OCI-LY7 (cell line): Measurements from ENCODE around the gene NCOA3. TPM values are rescaled to one million over a fixed set of nuclear protein-coding genes. Genes with fewer than 3 reads are reported as not detected.

ENCODE experiments used
- BruUV-seq: library from RNA; stranded (reverse); fragments of 400-500 nt; replicated peaks from 2 replicates; lab custom pipeline; 2021; lab: Mats Ljungman, UMichigan
- CTCF ChIA-PET: fragments of 300-600 bp; sonication (Branson Sonifier 250); formaldehyde crosslinking; loops from one replicate; lab custom pipeline; 2022; ENCODE audit warnings: antibody characterized with exemption; ENCODE audit not compliant: unreplicated experiment; lab: Charles Lee
- POLR2A ChIA-PET: fragments of 300-600 bp; sonication (Branson Sonifier 250); formaldehyde crosslinking; loops from one replicate; lab custom pipeline; 2022; ENCODE audit warnings: antibody characterized with exemption; lab: Charles Lee
- DNase-seq: peaks from one replicate; pipeline ENCODE4 v3.0.0-alpha.2; 2015; ENCODE audit warnings: low spot score
- H2AFZ ChIP-seq: fragments of 200-600 bp; sonication (generic), shearing (Covaris generic); 2 replicates; pipeline ENCODE4 v1.6.1; 2014; ENCODE audit warnings: mild to moderate bottlenecking, antibody characterized with exemption, low read length, moderate library complexity
- H3K27ac ChIP-seq: fragments of 200-600 bp; sonication (generic); 2 replicates; pipeline ENCODE4 v1.5.1; 2014; ENCODE audit warnings: mixed run types, low read depth, mild to moderate bottlenecking, moderate library complexity, low read length, inconsistent platforms; ENCODE audit not compliant: poor library complexity, severe bottlenecking
- H3K36me3 ChIP-seq: fragments of 200-600 bp; sonication (generic); 2 replicates; pipeline ENCODE4 v1.6.1; 2014; ENCODE audit warnings: mild to moderate bottlenecking, antibody characterized with exemption, low read length, moderate library complexity, mixed read lengths; ENCODE audit not compliant: insufficient read depth
- H3K4me1 ChIP-seq: fragments of 200-600 bp; sonication (generic); 2 replicates; pipeline ENCODE4 v1.5.1; 2014; ENCODE audit warnings: mild to moderate bottlenecking, low read length; ENCODE audit not compliant: insufficient read depth, poor library complexity, severe bottlenecking
- H3K4me2 ChIP-seq: fragments of 200-600 bp; sonication (generic); 2 replicates; pipeline ENCODE4 v1.6.1; 2014; ENCODE audit warnings: mild to moderate bottlenecking, low read length
- H3K4me3 ChIP-seq: fragments of 200-600 bp; sonication (generic); 2 replicates; pipeline ENCODE4 v1.5.1; 2014; ENCODE audit warnings: mild to moderate bottlenecking, low read depth, low read length; ENCODE audit not compliant: poor library complexity, severe bottlenecking
- H3K79me2 ChIP-seq: fragments of 200-600 bp; sonication (generic); 2 replicates; pipeline ENCODE4 v1.6.1; 2016; ENCODE audit warnings: low read depth, mild to moderate bottlenecking, low read length, moderate library complexity, mixed read lengths; ENCODE audit not compliant: insufficient read depth
- H3K9me2 ChIP-seq: fragments of 200-600 bp; sonication (generic); 2 replicates; pipeline ENCODE4 v1.6.1; 2016; ENCODE audit warnings: mild to moderate bottlenecking, low read length, mixed read lengths; ENCODE audit not compliant: insufficient read depth
- H3K9me3 ChIP-seq: fragments of 200-600 bp; sonication (generic); 2 replicates; pipeline ENCODE4 v1.6.1; 2014; ENCODE audit warnings: mild to moderate bottlenecking, mixed run types, low read length, mixed read lengths
- H4K20me1 ChIP-seq: fragments of 200-600 bp; sonication (generic); 2 replicates; pipeline ENCODE4 v1.6.1; 2014; ENCODE audit warnings: mild to moderate bottlenecking, antibody characterized with exemption, low read length, moderate library complexity, mixed read lengths; ENCODE audit not compliant: insufficient read depth
- CTCF ChIP-seq: fragments of 200-600 bp; sonication (generic); conservative IDR thresholded peaks from 2 replicates; pipeline ENCODE4 v1.5.1; 2014; ENCODE audit warnings: mild to moderate bottlenecking, antibody characterized with exemption, low read length, moderate library complexity, mixed read lengths
- EZH2phosphoT487 ChIP-seq: fragments of 200-600 bp; sonication (generic); IDR thresholded peaks from 2 replicates; pipeline ENCODE4 v1.6.1; 2018; ENCODE audit warnings: low read depth, borderline replicate concordance, mild to moderate bottlenecking, mixed run types, antibody characterized with exemption, low read length, moderate library complexity, mixed read lengths
- intact Hi-C: fragments of 100-400 bp; cut with micrococcal nuclease; formaldehyde crosslinking; loops from one replicate; pipeline ENCODE4 v1.10.0; 2022; ENCODE audit not compliant: unreplicated experiment
- total RNA-seq, 2 experiments: library from RNA; depleted of rRNA in 1 of 2; stranded (reverse); fragments of >200 nt in 1 of 2; shearing (Covaris generic) in 1 of 2; gene quantifications; 2 replicates each; pipeline ENCODE4 v1.2.3, GENCODE V29; 2014 to 2022

Gene NCOA3
- total RNA-seq, 2 experiments from 2014 or later, result 50.5 to 75.6 TPM

- no peaks in the 10 kb centered on the region for H3K9me3 ChIP-seq
- H3K27ac ChIP-seq, result no peak overlapping the region
- no peak overlapping the region for H3K4me2 ChIP-seq
- POLR2A ChIA-PET, result no interaction called here
- no peaks in the 10 kb centered on the region for H3K9me2 ChIP-seq
- no peak overlapping the region for H2AFZ ChIP-seq
- BruUV-seq, result no TSS peak
- H3K4me1 ChIP-seq, result no peaks in the 10 kb centered on the region
- H4K20me1 ChIP-seq, result no peaks in the 10 kb centered on the region
- CTCF ChIA-PET, result no interaction called here
- TF ChIP-seq EZH2phosphoT487 (no peak), CTCF (no peak)
- intact Hi-C loops, result no loop called here
- H3K36me3 ChIP-seq, result no peaks in the 10 kb centered on the region
- DNase-seq, result no peak
- H3K79me2 ChIP-seq, result no peaks in the 10 kb centered on the region
- H3K4me3 ChIP-seq, result no peak overlapping the region
These were observed 170.5 kb downstream of the NCOA3 start for GRCh38 chr20:47672166-47672565.

- H3K27ac ChIP-seq, result no peak overlapping the region
- no peaks in the 10 kb centered on the region for H4K20me1 ChIP-seq
- CTCF ChIA-PET, result no interaction called here
These were observed 171.4 kb downstream of the NCOA3 start for GRCh38 chr20:47672886-47673670.

More at GRCh38 chr20:47672886-47673670, 171.4 kb downstream of the NCOA3 start:
- Histone ChIP-seq H3K79me2 (no peaks in the 10 kb centered on the region), H3K4me1 (no peaks in the 10 kb centered on the region), H3K36me3 (no peaks in the 10 kb centered on the region), H3K4me2 (no peak overlapping the region), H3K4me3 (no peak overlapping the region), H3K9me2 (no peaks in the 10 kb centered on the region), H2AFZ (no peak overlapping the region), H3K9me3 (no peaks in the 10 kb centered on the region)
- no TSS peak for BruUV-seq
- intact Hi-C loops, result no loop called here
- no peak for DNase-seq
- TF ChIP-seq CTCF (no peak), EZH2phosphoT487 (no peak)
- POLR2A ChIA-PET, result no interaction called here
